PC-3 (cell line): ENCODE measurements around the gene S100A8.

Experiments used
- EZH2 ChIP-seq: fragments of 300-600 bp; sonication (generic); IDR thresholded peaks from one replicate; pipeline ENCODE4 v1.6.1; 2017; ENCODE audit warnings: antibody characterized with exemption, mild to moderate bottlenecking, low read length; ENCODE audit not compliant: unreplicated experiment
- EZH2phosphoT487 ChIP-seq: fragments of 300-600 bp; sonication (generic); IDR thresholded peaks from 2 replicates; pipeline ENCODE4 v1.6.1; 2018; ENCODE audit warnings: mild to moderate bottlenecking, antibody characterized with exemption, low read length, borderline replicate concordance
- TF ChIP-seq, protein P1 (sequence below): fragments of 300-600 bp; sonication (generic); conservative IDR thresholded peaks from 2 replicates; pipeline ENCODE4 v1.5.1; 2017; ENCODE audit warnings: antibody characterized with exemption, low read depth, mild to moderate bottlenecking, low read length

DNA sequence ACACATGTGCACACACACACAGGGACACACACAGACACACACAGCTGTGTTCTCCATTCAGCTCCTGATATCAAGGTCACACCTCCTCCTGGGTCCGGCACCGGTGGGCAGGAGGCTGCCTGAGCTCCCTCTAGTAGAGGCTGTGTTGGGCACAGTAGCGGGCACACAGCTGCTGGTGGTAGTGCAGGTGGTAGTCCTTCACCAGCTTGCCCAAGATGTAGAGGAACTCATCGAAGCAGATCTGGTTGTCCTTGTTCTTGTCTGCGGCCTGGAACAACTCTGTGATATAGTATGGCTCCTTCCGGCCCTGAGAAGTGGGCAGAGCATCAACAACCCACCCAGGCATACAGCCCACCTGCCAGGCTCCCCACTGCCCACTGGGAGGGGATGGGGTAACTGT lies 5.6 kb upstream of the S100A8 start:
- TF ChIP-seq, protein P1, sequence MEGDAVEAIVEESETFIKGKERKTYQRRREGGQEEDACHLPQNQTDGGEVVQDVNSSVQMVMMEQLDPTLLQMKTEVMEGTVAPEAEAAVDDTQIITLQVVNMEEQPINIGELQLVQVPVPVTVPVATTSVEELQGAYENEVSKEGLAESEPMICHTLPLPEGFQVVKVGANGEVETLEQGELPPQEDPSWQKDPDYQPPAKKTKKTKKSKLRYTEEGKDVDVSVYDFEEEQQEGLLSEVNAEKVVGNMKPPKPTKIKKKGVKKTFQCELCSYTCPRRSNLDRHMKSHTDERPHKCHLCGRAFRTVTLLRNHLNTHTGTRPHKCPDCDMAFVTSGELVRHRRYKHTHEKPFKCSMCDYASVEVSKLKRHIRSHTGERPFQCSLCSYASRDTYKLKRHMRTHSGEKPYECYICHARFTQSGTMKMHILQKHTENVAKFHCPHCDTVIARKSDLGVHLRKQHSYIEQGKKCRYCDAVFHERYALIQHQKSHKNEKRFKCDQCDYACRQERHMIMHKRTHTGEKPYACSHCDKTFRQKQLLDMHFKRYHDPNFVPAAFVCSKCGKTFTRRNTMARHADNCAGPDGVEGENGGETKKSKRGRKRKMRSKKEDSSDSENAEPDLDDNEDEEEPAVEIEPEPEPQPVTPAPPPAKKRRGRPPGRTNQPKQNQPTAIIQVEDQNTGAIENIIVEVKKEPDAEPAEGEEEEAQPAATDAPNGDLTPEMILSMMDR: no peak
- TF ChIP-seq EZH2phosphoT487: no peak
- TF ChIP-seq EZH2: no peak
